Sigmoid colon (tissue), 4 donors: ENCODE data around the gene ACSL1.

Experiments
- CTCF ChIP-seq, 4 experiments: fragments of 450-650 bp in 3 of 4; fragments of 200-600 bp in 1 of 4; IDR thresholded peaks; one replicate each; pipeline ENCODE4 v1.5.1; 2016 to 2019; ENCODE audit warnings: antibody characterized with exemption in 4 of 4, mild to moderate bottlenecking in 3 of 4, moderate library complexity in 2 of 4
- POLR2A ChIP-seq, 2 donors: fragments of 450-650 bp; IDR thresholded peaks; one replicate each; pipeline ENCODE4 v1.6.1; 2016; ENCODE audit warnings: antibody characterized with exemption in 2 of 2, mild to moderate bottlenecking in 2 of 2, moderate library complexity in 2 of 2
- POLR2AphosphoS5 ChIP-seq, 4 donors: sonication (generic); formaldehyde crosslinking; IDR thresholded peaks; one replicate each; pipeline ENCODE4 v1.6.1; 2017; ENCODE audit warnings: antibody characterized with exemption in 4 of 4

- TF ChIP-seq POLR2A (IDR thresholded peaks at IDR 0.05) (no peak), POLR2AphosphoS5 (IDR thresholded peaks at IDR 0.05) (no peak), CTCF (IDR thresholded peaks at IDR 0.05) (no peak)
Observed at GRCh38 chr4:184857441-184858121, 31.8 kb upstream of the ACSL1 start.
